ENCODE data around the gene CR1L. TPM values are rescaled to one million over a fixed set of nuclear protein-coding genes. Genes with fewer than 3 reads are reported as not detected.
A peak's percentile ranks its signal among the peaks of the same experiment; 100 is the strongest.

CR1L gene
- total RNA-seq, 1 experiment from 2014 or later, result 13.7 TPM

DNA sequence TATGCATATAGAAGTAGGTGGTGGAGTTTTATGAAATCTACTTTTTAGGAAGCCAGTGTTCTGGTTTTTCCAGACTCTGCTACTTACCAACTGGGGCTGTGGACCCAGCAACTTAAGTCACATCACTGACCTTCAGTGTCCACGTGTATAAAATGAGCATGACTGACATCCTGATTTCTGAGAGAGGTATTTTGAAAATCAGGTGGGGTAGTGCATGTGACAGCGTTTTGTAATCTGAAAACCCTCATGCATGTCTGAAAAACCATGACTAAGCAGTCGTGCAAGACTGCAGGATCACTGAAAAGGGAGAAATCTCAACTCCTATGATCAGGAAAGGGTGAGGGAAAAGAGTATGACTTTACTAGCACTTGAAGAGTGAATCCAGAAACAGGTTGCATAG is 26.1 kb downstream of the CR1L start:
- H3K36me3 Mint-ChIP-seq, result peaks cover 20% of the 10 kb centered on the region
- no peak for DNase-seq (ENCODE audit: low spot score)
- peaks cover 25% of the 10 kb centered on the region for H3K27me3 Mint-ChIP-seq (ENCODE audit: low read depth)
- no peak for ATAC-seq
- ChIA-PET CTCF (interaction anchor here (3.1 to 3.5 kb wide), 2 partner anchors 28 to 92 kb away, joined by 10 to 36 read pairs; no protein-coding TSS in a partner anchor), POLR2A (no interaction called here)
- TF ChIP-seq TEAD4 (CRISPR knock-in tag; IDR thresholded peaks at IDR 0.05) (no peak), JAZF1 (CRISPR knock-in tag; IDR thresholded peaks at IDR 0.05) (no peak), ZNF396 (CRISPR knock-in tag; IDR thresholded peaks at IDR 0.05; ENCODE audit: borderline replicate concordance) (no peak), GTF2I (CRISPR knock-in tag; conservative IDR thresholded peaks at IDR 0.05) (no peak), ESRRA (CRISPR knock-in tag; IDR thresholded peaks at IDR 0.05; ENCODE audit: borderline replicate concordance) (no peak), FOXP4 (CRISPR knock-in tag; IDR thresholded peaks at IDR 0.05) (no peak), ZNF138 (CRISPR knock-in tag; conservative IDR thresholded peaks at IDR 0.05) (no peak), PREB (CRISPR knock-in tag; IDR thresholded peaks at IDR 0.05; ENCODE audit: borderline replicate concordance) (no peak), ZNF317 (CRISPR knock-in tag; IDR thresholded peaks at IDR 0.05; ENCODE audit: borderline replicate concordance, low read depth) (no peak), ZNF121 (CRISPR knock-in tag; IDR thresholded peaks at IDR 0.05) (no peak), NR1H2 (CRISPR knock-in tag; IDR thresholded peaks at IDR 0.05) (no peak)
- TF ChIP-seq, protein P1, sequence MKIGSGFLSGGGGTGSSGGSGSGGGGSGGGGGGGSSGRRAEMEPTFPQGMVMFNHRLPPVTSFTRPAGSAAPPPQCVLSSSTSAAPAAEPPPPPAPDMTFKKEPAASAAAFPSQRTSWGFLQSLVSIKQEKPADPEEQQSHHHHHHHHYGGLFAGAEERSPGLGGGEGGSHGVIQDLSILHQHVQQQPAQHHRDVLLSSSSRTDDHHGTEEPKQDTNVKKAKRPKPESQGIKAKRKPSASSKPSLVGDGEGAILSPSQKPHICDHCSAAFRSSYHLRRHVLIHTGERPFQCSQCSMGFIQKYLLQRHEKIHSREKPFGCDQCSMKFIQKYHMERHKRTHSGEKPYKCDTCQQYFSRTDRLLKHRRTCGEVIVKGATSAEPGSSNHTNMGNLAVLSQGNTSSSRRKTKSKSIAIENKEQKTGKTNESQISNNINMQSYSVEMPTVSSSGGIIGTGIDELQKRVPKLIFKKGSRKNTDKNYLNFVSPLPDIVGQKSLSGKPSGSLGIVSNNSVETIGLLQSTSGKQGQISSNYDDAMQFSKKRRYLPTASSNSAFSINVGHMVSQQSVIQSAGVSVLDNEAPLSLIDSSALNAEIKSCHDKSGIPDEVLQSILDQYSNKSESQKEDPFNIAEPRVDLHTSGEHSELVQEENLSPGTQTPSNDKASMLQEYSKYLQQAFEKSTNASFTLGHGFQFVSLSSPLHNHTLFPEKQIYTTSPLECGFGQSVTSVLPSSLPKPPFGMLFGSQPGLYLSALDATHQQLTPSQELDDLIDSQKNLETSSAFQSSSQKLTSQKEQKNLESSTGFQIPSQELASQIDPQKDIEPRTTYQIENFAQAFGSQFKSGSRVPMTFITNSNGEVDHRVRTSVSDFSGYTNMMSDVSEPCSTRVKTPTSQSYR (CRISPR knock-in tag; IDR thresholded peaks at IDR 0.05), result no peak
- TF ChIP-seq, protein P2, sequence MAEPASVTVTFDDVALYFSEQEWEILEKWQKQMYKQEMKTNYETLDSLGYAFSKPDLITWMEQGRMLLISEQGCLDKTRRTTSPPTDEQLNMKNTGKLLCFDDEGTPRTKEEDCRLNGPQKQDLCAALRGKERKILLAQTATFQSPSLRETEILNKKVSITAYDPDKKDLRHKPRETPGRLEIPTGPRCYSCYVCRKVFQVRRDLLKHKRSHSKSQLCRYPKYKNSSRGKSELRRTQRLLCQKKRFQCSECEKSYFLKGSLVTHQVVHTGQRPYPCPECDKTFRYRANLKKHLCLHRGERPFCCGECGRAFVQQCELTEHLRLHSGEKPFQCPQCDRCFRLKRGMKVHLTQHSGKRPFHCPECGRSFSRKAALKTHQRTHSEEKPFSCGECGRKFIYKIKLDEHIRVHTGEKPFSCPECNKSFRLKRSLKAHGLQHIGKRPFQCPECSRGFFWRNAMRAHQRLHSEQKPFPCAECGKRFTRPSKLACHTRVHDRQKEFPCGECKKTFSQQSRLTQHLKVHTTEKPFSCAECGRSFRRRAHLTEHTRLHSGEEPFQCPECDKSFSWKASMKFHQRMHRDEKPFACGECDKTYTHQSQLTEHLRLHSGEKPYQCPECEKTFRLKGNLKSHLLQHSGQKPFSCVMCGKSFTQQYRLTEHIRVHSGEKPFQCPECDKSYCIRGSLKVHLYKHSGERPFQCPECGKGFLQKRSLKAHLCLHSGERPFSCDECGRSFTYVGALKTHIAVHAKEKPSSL (CRISPR knock-in tag; conservative IDR thresholded peaks at IDR 0.05), result no peak
- H3K9me3 Mint-ChIP-seq, result peaks cover 19% of the 10 kb centered on the region
- H3K4me3 Mint-ChIP-seq, result no peak overlapping the region
- no peak overlapping the region for H3K27ac Mint-ChIP-seq
- peaks cover 40% of the 10 kb centered on the region for H3K4me1 Mint-ChIP-seq

DNA sequence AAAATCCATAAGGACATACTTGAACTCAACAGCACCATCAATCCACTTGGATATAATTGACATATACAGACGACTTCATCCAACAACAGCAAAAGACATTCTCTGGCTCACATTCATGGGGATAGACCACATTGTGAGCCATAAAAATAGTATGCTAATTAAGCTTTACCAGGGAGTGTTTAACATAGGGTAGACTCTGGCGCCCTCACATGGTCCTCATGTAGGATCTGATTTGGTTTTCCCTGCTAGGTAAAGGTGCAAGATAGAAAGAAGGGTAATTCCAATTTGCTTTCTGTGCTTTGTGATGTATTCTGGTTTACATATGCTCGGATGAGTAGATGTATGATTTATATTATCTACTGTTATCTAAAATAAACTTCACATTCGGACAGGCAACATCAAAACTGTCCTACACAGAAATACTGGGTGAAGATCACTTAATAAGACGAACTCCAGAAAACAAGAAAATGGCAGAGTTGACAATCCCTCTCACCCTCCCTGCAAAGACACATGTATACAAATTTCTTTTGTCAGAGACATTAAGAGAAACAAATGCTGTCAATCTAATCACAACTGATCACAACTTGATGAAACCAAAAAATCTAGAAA is 27.7 kb downstream of the CR1L start:
- Mint-ChIP-seq H3K4me3 (no peak overlapping the region), H3K27me3 (ENCODE audit: low read depth) (peaks cover 25% of the 10 kb centered on the region), H3K36me3 (peaks cover 9% of the 10 kb centered on the region), H3K9me3 (peaks cover 12% of the 10 kb centered on the region), H3K4me1 (peaks cover 40% of the 10 kb centered on the region), H3K27ac (no peak overlapping the region; the same call in 1 of the 2 replicates)
- TF ChIP-seq SP1 (CRISPR knock-in tag; conservative IDR thresholded peaks at IDR 0.05), result no peak
- TF ChIP-seq, protein P3, sequence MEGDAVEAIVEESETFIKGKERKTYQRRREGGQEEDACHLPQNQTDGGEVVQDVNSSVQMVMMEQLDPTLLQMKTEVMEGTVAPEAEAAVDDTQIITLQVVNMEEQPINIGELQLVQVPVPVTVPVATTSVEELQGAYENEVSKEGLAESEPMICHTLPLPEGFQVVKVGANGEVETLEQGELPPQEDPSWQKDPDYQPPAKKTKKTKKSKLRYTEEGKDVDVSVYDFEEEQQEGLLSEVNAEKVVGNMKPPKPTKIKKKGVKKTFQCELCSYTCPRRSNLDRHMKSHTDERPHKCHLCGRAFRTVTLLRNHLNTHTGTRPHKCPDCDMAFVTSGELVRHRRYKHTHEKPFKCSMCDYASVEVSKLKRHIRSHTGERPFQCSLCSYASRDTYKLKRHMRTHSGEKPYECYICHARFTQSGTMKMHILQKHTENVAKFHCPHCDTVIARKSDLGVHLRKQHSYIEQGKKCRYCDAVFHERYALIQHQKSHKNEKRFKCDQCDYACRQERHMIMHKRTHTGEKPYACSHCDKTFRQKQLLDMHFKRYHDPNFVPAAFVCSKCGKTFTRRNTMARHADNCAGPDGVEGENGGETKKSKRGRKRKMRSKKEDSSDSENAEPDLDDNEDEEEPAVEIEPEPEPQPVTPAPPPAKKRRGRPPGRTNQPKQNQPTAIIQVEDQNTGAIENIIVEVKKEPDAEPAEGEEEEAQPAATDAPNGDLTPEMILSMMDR (IDR thresholded peaks at IDR 0.05), result peak; percentile 37; the same call in 1 of the 2 replicates
- POLR2A ChIA-PET, result no interaction called here
- CTCF ChIA-PET, result interaction anchor here (0.5 to 3.5 kb wide), 20 partner anchors 19 to 580 kb away, joined by 3 to 36 read pairs (median 4); partner anchors contain the start of genes CR1 and CR2
- peak; percentile 89 for ATAC-seq
- DNase-seq (ENCODE audit: low spot score), result peak; percentile 47

Data from WTC11 (cell line).